AG09319 (cell line): ENCODE results near the gene MMAB.

ENCODE experiments used
- DNase-seq: peaks from one replicate; pipeline ENCODE4 v3.0.0-alpha.2; 2010; ENCODE audit warnings: low read depth; ENCODE audit errors: extremely low read depth
- TF ChIP-seq, protein P1 (sequence below): IDR thresholded peaks from 2 replicates; pipeline ENCODE4 v1.5.1; 2011; ENCODE audit warnings: low read depth, mild to moderate bottlenecking, inconsistent platforms, low read length, moderate library complexity

Gene MMAB

GRCh38 chr12:109553483-109553882, 19.8 kb downstream of the MMAB start:
- DNase-seq = no peak

GRCh38 chr12:109552971-109553370, 20.3 kb downstream of the MMAB start:
- DNase-seq = no peak
- TF ChIP-seq, protein P1, sequence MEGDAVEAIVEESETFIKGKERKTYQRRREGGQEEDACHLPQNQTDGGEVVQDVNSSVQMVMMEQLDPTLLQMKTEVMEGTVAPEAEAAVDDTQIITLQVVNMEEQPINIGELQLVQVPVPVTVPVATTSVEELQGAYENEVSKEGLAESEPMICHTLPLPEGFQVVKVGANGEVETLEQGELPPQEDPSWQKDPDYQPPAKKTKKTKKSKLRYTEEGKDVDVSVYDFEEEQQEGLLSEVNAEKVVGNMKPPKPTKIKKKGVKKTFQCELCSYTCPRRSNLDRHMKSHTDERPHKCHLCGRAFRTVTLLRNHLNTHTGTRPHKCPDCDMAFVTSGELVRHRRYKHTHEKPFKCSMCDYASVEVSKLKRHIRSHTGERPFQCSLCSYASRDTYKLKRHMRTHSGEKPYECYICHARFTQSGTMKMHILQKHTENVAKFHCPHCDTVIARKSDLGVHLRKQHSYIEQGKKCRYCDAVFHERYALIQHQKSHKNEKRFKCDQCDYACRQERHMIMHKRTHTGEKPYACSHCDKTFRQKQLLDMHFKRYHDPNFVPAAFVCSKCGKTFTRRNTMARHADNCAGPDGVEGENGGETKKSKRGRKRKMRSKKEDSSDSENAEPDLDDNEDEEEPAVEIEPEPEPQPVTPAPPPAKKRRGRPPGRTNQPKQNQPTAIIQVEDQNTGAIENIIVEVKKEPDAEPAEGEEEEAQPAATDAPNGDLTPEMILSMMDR = no peak

More at GRCh38 chr12:109553483-109553882, 19.8 kb downstream of the MMAB start:
- TF ChIP-seq, protein P1 = no peak

- DNase-seq = no peak
- TF ChIP-seq, protein P1 = no peak
Measured at GRCh38 chr12:109551108-109551507, 22.2 kb downstream of the MMAB start.

DNA sequence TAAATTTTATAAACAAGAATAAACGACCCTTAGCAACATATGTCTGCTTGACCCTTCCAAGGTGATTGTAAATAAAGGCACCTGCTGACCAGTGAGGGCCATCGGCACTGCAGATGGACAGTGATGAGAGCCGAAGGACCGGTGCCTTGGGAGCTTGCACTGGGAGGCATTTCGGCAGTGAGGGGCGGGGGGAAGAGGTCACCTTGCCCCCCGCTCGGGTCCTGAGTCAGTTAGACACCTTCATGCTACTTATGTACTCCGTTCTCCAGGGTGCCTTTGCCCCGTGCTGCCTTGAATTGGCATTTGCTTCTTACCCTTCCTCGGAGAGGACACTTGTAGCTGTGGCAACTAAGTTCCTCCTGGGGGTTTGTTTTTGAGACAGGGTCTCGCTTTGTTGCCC, 23.0 kb downstream of the MMAB start:
- TF ChIP-seq, protein P1 = no peak
- no peak for DNase-seq

DNA sequence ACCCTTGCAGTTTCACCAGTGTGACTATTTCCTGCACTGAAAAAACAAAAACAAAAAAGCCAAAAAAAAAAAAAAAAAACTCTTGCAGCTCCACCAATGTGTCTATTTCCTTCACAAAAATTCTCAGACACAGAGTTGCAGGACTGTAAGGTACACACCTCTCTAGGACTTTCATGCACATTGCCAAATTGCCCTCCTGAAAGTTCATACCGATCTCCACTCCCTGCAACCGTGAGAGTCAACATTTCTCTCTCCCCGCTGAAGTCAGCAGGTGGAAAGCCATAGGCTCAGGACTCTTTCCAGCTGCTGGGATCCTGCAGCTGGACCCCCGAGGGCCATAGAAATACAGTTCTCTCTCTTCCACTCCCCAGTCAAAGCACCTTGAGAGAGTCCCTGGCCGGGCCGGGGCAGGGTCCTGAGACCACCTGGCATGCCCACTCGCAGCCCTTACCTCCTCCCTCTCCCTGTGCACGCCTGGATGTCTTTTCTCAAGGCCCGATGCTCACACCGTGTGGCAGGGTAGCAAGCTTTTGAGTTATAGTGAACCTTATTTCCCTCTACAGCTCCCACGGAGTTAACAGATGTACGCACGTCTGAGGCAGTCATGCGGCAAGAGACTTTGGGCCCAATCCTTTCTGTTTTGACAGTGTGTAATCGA, 23.6 kb downstream of the MMAB start:
- DNase-seq = no peak
- TF ChIP-seq, protein P1 = no peak

GRCh38 chr12:109548258-109548657, 25.0 kb downstream of the MMAB start:
- TF ChIP-seq, protein P1 = no peak
- no peak for DNase-seq

DNA sequence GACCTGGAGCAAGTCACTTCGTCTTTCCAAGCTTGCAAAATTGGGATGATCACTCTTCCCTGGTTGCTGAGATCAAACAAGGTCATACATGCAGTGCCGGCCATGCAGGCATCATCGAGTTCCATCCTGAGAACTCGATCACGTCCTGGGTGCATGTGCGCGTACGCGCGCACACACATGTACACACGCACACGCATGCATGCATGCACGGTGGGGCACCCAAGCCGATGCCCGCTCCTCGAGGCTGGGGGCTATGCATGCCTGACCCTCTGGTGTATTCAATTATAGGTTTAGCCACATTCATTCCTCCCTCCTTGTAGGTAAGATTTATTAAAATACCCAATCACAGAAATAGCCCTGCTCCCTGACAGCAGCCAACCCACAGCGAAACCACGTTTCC, 26.0 kb downstream of the MMAB start:
- TF ChIP-seq, protein P1 = no peak
- no peak for DNase-seq
